NT2/D1 (cell line): ENCODE measurements around the gene NCOA3.
"Not testable (repeated sequence)": the region's sequence is repeated elsewhere in the genome, so short reads cannot be mapped to it uniquely, and the experiment has no call there.

Source experiments
- SUZ12 ChIP-seq: IDR thresholded peaks from 2 replicates; pipeline ENCODE4 v1.6.1; 2011; ENCODE audit not compliant: insufficient read length, insufficient read depth; ENCODE audit errors: extremely low read depth
- YY1 ChIP-seq: IDR thresholded peaks from 2 replicates; pipeline ENCODE4 v1.6.1; 2011; ENCODE audit not compliant: insufficient read length, insufficient read depth
- ZNF274 ChIP-seq: IDR thresholded peaks from 2 replicates; pipeline ENCODE4 v1.6.1; 2011; ENCODE audit warnings: mild to moderate bottlenecking, low read depth, low read length

DNA sequence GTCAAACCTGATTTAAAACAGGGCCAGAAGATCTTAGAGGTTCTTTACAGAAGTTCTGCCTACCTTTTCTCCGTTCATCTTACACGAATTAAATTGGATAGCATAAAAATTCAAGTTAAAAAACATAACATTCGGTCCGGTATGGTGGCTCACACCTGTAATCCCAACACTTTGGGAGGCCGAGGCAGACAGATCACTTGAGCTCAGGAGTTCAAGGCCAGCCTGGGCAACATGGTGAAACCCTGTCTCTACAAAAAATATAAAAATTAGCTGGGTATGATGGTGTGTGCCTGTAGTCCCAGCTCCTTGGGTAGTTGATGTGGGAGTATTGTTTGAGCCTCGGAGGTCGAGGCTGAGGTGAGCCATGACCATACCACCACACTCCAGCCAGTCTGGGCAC is 79.0 kb downstream of the NCOA3 start:
- not testable (repeated sequence) for TF ChIP-seq ZNF274, YY1, SUZ12
